Fibroblast of skin of abdomen (primary cell): Measurements from ENCODE around the gene SIRT7.

Source experiments
- DNase-seq: peaks from one replicate; pipeline ENCODE4 v3.0.0-alpha.2; 2013

The SIRT7 gene

DNA sequence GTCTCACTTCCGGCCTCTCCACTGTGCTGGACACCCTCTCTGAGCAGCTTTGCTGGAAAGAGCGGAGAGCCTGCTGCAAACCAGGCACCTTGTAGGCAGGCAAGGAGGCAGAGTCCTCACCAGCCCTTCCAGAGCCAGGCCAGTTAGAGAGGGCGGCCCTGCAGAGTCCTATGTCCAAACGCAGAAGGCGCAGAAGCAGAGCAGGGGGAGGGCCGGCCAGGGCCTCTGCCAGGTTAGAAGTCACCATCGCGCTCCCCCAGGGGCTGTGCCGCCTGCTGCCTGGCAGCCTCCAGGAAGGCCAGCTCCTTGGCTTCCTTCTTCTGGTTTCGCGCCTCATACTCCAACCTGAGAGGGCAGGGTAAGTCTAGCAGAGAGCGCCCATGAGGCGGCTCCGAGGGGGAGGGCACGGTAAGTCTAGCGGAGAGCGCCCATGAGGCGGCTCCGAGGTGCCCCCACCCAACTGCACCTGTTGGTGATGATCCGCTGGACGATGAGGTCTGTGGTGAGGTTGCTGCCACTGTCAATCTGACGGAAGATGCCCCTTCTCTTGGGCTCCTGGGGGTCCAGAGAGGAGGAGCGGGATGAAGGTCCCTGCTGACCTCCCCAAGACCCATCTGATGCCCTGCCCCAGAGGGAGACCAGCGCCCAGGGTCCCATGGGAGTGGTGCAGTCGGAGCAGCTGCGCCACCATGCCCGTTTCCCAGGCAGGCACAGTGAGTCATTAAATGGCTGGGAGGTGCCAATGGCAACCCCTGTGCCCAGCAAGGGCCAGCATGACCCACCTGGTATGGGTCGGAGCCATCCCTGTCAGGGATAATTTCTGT is 13.2 kb downstream of the SIRT7 start:
- no peak for DNase-seq

DNA sequence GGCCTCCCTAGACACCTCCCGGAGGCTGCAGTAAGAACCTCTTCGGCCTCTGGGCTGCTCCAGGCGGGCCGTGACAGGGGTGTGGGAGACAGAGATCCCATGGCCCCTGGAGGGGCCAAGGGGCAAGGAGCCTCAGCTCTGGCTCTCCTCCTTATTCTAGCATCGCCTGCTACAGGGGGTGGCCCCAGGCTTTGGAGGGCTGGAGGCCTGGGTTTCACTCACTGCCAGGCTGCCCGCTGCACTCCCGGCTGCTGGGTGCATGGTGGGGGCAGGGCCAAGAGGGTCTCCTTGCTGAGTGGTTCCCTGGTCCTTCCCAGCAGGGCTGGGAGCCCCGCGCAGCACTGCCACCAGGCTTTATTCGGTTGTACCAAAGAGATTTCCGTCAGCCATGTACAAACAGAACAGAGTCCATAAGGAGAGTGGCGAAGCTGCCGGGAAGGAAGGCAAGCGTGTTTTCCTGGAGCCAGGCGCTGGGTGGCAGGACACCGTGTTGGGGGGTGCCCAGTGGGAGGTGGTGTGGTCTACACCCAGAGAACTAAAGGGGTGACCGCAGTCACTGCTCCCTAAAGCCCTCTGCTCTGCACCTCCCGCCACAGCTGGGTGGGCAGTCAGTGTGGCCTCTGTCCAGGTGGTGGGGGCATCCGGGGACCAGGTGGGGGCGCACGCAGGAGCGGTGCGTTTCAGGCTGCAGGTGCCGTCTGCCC is 13.9 kb downstream of the SIRT7 start:
- DNase-seq: no peak

DNA sequence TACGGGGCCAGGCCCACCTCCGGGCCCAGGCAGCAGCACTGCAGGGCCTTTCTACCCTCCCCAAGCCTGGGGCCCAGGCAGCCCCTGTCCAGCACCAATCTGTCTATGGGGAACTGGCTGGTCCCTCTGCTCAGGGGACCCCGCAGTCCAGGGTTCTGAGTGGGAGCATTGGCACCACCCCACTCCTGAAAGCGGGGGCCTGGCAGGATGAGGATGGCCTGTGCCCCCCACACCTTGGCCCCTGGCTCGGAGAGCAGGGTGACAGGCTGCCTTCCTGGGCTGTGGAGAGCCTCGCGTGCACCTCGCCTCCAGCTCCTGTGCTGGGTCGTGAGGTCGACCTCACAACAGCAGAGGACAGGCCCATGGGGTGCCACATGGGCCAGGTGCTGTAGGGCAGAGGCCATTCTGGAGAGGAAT is 14.6 kb downstream of the SIRT7 start:
- no peak for DNase-seq

DNA sequence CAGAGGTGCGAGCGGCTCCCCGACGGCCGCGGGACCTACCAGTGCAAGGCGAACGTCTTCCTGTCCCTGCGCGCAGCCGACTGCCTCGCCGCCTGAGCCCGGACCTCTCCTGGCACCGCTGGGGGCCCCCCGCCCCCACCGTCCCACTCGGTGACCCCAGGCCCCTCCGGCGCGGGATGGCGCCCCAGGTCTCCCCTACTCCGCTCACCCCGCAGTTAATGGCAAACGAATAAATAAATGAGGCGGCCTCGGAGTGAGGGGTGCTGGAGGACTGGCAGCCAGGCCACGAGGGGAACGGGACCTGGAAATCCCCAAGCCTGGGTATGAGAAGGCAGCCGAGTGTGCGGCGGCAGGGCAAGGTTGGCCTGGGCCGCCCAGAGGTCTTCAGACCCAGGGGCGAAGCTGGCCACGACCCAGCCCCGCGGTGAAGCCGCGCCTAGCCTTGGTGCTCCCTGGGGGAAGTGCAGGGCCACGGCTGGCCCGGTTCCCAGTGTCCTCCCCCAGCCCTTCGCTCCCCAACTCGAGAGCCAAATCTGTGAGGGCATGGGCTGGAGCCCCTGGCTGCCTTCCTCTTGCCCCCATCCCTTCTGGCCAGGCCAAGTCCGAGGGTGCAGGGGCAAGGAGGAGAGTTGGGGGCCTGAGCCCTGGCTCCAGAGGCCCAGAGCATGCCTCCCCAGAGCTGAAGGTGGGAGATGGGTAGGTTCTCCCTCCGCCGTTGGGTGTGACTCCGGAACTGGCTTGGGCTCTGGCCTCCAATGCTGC is 15.1 kb downstream of the SIRT7 start:
- no peak for DNase-seq

DNA sequence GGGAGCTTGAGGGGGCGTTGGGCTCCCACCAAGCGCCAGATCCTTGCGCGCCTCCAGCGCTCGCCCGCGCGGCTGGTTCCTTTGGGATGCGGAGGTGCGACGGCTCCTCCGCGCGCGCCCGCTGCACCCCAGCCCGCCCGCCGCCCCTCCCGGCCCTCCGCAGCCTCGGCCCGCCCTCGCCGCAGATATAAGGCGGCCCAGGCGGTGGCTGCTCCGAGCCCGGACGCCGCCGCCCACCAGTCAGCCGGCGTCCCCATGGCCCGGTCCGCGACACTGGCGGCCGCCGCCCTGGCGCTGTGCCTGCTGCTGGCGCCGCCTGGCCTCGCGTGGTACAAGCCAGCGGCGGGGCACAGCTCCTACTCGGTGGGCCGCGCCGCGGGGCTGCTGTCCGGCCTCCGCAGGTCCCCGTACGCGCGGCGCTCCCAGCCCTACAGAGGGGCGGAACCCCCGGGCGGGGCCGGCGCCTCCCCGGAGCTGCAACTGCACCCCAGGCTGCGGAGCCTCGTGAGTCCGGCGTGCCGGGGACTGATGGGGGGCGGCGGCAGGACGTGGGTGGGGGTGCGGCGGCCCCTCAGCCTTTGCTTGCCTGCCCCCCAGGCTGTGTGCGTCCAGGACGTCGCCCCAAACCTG is 15.8 kb downstream of the SIRT7 start, which contains the start of gene NPB:
Gene NPB, plus strand, starts transcription at position 216 of the 630 bp plus-strand sequence. Its CDS starts 40 bp downstream, at position 256.
- DNase-seq: no peak

DNA sequence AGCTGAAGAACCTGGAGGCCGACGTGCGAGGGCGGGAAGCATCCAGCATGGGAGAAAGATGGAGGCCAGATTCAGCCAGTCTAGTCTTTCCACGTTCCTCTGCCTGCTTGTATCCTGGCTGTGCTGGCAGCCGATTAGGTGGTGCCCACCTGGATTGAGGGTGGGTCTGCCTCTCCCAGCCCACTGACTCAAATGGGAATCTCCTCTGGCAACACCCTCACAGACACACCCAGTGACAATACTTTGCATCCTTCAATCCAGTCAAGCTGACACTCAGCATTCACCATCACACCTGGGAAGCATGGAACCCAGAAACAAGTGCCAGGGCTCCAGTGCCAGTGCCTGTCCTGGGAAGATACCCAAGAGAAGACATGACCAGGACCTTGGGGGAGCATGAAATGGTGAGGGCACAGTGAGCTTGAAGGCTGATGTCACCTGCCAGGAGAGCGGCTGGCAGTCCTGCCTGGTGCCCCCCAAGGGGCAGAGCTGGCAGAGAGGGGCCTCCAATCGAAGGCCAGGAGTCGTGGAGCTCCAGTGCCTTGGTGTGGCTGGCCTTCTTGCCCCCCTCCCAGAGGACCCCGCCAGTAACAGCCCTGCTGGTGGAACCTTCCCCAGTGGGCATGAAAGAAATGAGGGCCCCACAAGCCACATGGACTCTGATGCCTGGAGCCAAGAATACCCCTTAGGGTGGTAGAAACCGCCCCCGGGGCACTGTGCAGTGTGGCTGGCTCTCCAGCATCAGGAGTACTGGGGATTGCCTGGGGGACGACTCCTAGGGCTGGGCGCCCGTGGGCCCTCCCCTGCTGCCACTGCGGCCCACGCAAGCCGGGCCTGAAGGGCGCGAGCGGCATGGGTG is 16.6 kb downstream of the SIRT7 start:
- no peak for DNase-seq

DNA sequence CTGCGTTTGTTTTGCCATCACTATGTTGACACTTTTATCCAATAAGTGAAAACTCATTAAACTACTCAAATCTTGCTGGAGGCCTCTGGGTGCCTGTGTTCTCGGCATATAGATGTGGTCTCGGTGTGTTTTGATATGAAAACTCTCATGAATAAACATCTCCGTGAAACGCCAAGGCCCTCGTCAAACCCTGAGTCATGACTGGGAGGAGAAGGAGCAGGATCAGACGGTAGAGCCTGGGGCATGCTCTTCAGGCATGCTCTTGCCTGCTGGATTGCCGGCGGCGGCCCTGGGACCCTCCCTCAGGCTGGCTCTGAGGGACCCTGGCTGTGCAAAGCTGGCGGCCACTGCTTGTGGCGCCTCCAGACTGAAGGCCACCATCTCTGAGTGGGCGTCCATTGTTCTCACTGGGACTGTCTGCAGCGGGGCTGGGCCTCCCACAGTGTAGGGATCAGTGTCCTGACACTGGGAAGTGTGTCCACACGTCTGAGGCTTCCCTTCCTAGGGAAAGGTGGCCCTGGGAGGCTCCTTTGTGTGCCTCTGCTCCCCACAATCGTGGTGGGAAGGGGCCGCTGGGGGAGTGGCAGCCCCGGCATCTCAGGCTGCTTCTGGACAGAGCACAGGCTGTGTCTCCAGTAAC is 17.7 kb downstream of the SIRT7 start:
- no peak for DNase-seq

DNA sequence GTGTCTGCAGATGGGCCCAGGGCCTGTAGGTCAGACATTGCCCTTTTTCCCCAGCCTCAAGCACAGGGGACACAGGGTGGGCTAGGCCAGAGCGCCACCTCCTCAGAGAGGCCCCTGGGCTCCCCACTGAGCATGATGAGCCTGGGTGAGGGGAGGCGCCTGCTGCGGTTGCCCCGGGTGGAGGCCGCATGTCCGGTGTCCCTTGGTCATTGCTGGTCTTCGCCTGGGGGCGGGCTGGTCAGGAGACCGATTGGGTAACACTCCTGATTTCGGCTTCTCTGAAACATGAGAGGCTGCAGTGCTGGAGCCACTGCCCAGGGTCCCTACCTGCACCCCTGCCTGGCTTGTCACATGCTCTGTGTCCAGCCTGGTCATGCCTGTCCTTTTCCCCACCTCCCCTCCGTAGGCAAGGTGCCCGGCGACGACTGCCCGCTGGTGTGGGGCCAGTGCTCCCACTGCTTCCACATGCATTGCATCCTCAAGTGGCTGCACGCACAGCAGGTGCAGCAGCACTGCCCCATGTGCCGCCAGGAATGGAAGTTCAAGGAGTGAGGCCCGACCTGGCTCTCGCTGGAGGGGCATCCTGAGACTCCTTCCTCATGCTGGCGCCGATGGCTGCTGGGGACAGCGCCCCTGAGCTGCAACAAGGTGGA is 18.3 kb downstream of the SIRT7 start:
- no peak for DNase-seq

DNA sequence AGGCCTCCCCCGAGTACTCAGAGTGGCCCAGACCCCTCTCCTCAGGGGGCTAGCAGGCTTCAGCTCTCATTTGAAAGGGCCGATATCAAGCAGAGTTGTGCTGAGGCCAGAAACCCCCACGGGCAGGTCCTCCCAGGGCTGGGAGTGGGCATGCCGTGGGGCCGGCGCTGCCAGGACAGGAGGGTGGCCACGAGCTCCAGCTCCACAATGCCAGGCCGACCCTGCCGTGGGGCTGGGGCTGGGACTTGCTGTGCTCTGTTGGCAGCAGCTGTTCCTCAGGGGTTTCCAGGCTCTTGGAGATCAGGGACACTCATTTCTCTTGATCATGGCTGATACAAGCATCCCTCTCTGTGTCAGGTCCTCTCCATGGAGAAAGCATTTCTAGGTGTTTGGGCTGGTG is 19.1 kb downstream of the SIRT7 start:
- DNase-seq: no peak

DNA sequence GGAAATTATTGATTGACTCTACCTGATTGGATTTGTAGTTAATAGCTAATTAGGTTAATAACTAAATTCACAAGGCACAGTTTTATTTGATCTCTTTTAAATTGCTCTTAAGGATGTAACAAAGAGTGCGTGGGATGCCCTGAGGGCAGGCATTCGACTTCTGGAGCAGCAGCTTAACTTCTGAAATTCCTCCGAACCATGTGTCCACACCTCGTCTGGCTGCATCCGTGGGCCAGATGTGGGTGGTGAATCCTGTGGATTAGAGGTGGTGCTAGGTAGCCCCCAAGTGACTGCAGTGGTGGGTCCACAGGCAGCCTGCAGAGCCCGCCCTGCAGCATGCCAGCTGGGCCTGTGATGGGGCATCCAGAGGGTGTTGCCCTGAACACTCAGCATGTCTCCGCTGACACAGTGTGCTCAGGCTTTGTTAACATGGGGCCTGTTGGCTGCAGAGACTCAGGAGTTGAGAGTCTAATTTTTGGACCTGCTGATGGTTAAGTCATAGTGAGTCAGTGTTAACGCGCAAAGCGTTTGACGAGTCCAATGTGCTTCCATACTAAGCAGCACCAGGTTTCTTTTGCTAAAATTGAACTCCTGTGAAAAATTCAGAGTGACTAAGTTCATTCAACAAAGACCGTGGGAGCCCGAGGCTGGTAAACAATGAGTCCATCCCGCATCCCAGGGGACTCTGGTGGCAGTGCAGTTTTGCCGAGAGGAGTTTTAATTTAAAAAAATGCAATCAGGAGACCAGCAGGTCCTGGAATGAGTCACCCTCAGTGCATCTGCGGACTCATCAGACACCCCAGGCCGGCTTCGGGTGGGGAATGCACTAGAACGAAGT is 19.7 kb downstream of the SIRT7 start:
- peak; percentile 85 for DNase-seq

DNA sequence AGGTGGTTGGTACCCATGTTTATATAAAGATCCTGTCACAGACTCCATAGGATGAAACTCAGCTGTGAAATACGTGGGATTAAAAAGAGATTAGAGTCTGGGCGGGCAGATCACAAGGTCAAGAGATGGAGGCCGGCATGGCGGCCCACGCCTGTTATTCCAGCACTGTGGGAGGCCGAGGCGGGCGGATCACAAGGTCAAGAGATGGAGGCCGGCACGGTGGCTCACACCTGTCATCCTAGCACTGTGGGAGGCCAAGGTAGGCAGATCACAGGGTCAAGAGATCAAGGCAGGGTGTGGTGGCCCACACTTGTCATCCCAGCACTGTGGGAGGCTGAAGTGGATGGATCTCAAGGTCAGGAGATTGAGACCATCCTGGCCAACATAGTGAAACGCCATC is 22.6 kb downstream of the SIRT7 start:
- DNase-seq: no peak

DNA sequence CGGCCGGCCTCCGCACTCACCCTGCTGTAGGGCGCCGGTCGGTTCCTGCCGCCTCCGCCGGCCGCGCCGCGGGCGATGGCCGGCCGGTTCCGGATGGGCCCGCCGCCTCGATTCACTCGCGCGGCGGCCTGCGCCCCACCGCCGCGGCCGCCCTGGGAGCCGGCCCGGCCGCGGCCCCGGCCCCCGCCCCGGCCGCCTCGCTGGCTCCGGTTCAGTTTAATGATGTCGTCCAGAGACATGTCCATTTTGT is 26.7 kb downstream of the SIRT7 start:
- DNase-seq: no peak

DNA sequence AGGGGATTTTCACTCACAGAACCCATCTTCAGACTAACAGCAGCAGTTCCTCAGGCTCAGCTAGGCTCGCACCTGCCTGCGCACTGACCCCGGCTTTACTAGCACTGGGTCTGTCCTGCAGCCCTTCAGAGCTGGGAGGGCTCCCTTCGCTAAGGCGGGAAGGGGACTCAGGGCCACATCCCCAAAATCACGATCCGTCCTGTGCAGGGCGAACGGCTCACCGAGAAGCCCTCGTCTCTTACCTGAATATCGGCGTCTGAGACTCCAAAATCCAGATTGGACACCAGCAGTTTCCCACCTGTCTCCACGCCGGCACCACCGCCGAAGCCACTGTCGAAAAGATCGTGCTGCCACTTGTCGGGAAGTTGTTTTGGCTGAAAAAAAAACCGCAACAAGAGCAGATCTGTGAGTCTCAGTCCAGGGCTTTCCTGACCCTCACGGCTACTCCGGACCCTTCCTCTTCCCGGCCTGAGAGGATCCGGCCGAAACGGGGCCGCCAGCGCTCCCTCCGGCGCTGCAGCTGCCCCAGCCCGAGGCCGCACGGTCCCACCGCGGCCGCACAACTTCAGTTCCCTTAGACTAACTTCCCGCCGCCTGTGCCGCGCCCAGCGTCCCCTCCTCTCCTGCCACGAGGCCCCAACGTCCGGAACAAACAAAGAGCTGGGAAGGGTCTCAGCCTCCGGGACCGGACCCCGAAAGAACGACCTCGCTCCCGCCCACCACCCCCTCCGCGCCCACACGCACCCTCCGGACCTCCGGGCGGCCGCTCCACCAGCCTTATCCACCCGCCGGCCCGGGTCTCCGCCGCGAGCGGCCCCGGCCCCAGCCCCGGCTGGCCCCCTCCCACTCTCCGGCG is 27.3 kb downstream of the SIRT7 start:
- DNase-seq: no peak

DNA sequence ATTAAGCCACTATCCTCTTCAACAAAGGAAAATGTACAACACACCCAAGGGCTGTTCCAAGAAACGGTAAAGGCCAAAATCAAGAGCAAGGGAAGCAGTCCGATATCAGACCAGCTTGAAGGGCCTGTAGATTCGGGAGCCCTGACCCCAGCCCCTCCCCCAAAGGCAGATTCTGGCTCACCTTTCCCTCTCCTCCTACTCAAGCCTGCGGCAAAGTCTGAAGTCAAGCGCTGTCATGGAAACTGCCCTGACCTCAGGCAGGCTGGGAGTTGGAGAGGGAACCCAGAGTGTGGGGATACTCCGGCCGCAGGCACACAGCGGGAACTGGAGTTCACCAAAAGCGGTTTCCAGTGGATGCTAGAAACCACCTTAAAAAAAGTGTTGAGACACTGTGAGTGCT is 28.4 kb downstream of the SIRT7 start:
- no peak for DNase-seq

DNA sequence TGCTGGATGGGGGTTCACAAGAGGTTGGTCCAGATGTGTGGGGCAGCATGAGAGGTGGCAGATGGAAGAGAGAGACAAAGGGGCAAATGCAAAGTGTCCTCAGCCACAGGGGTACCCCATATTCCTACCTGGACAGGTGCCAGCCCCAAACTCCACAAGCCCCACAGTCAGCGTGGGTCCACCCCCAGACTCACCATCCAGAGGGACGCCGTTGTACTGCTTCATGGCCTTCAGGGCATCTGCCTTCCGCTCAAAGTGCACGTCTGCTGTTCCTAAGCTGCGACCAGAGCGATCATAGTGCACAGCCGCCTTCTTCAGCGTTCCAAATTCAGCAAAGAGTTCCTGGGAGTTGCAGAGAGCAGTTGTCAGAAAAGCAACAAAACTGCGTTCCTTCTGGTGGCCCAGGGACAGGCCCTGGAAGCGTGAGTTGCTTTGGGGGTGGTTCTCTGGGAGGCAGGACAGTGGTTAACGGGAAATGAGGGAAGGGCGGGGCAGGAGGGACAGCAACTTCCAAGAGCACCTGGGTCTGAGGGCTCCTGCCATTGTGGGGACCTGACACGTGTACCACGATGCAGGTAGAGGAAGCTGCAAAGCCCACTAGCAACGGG is 28.9 kb downstream of the SIRT7 start:
- DNase-seq: no peak

DNA sequence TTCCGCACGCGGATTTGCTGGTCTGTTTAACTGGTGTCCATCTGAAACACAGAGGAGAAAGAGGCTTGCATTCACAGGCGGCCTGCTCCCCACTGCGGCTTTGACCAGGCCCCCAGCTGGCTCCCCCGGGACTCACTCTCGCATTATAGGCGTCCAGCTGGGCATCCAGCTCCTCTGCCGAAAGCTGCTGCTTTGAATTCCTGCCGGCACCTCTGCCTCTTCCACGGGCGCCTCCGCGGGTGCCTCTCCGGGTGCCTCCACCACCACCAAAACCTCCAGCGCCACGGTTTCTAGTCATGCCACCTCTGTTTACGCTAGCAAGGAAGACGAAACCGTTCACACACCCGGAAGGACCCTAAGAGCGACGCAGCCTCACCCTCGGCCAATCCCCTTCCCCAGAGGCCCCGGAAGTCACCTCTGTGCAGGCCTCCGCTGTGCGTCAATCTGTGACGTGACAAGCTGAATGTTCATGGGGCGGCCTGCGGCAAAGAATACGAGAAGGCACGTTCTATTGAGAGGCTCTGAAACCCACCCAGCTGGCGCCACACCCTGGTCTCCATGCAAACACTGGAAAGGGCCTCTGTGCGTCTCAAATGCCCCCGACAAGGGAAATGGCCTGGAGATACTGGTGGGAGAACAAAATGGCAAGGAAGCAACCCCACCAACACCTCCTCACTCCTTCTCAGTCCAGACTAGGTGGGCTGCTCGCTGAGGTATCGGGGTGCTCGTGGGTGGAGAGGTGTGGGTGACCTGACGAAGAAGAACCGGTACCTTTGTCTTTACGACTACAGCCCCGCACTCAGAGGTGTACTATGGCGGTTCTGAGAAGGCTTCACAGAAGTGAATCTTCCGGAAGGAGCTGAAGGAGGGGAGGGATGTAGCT is 29.6 kb downstream of the SIRT7 start:
- no peak for DNase-seq

DNA sequence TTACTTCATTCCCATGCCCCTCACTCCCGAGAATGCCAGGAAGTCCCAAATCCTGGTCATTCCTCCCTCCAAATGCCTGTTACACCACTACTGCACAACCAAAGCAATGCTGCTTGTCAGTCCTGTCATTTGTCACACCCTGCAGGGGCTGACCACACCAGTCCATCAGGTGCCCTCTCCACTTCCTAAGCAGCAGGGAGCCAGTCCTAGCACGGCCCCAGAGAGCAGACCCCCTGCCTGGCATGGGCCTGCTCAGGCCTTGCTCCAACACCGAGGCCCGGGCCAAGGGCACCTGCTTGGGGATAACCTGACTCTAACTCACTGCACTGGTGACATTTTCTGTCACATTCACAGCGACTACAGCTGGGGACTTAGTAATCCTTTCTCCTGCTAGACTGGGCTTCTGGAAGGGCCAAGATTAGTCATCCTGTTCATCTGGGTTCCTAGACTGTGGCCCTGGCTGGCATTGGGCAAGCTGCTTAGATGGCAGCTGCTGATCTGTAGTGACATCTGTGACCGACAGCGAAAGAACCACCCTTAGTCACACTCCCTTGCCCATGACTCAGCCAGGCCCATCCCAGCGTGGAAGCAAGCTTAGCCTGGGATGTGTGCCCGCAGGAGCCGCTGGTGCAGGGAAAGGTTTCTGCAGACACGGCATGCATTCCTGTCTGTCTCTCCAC is 32.0 kb downstream of the SIRT7 start:
- DNase-seq: no peak
